ENCODE measurements around the gene TKFC.

Gene TKFC

DNA sequence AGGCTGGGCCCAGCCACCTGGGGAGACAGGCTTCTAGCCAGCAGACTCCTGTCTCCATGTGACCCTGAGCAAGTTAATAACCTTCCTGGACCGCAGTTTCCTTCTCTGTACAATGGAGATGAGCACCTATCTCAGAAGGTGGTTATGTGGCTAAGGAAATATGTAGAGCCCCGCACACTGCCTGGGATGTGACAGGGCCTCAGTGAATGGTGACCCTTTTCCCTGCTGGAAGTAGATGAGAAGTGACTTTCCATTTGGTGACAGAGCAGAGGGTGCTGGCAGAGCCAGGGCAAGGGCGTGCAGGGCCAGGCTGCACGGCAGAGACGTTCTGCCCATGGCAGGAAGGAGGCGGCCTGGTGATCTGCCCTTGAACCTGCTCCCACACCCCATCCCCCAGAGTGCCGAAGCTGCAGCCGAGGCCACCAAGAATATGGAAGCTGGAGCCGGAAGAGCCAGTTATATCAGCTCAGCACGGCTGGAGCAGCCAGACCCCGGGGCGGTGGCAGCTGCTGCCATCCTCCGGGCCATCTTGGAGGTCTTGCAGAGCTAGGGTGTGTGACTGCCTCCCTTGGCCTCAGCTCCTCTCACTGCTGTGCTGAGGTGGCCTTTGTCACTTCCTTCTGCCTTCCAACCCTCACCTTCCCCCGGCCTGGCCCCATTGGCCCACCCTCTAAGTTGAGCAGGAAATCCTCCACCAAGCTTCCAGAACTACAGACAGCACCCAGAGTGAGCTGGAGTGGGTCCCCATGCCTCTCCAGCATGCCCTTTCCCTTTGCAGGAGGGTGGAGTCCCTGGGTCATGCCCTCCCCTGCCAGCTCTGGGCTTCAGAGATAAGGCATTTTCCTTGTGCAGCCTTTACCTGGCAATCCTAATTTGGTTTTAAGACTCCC, 13.2 kb downstream of the TKFC start:
- no peak for DNase-seq

GRCh38 chr11:61347916-61348461, 15.0 kb downstream of the TKFC start:
- DNase-seq: no peak

DNA sequence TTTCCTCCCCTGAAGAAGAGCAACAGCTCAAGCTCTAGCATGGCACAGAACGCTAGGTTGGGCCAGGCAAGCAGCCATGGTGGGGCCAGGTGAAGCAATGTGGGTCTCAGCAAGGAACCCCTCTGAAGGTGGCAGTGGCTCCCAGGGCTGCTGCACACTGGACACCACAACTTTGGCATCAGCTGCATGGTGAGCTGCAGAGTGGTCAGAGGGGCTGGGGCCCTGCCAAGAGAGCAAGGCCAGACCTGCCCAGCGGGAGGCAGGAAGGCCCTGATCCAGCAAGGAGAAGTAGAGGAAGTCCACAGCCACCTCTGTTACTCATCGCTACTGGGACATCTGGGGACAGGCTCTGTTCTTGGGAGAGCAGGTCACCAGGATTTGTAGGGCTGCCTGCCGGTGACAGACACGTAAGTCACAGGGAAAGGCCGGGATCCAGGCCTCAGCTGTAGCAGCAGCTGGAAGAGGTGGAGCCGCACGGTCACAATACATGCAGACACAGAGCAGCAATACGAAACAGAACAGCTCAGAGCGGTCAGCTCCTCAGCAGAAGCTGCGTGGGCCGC, 16.2 kb downstream of the TKFC start:
- DNase-seq: no peak

- DNase-seq: no peak
These were observed 16.9 kb downstream of the TKFC start for GRCh38 chr11:61349916-61350315.

GRCh38 chr11:61350336-61350735, 17.3 kb downstream of the TKFC start:
- DNase-seq: no peak

GRCh38 chr11:61350803-61351202, 17.8 kb downstream of the TKFC start:
- no peak for DNase-seq

GRCh38 chr11:61352038-61352437, 19.0 kb downstream of the TKFC start:
- DNase-seq: no peak

GRCh38 chr11:61353131-61354067, 20.4 kb downstream of the TKFC start:
- DNase-seq: no peak

DNA sequence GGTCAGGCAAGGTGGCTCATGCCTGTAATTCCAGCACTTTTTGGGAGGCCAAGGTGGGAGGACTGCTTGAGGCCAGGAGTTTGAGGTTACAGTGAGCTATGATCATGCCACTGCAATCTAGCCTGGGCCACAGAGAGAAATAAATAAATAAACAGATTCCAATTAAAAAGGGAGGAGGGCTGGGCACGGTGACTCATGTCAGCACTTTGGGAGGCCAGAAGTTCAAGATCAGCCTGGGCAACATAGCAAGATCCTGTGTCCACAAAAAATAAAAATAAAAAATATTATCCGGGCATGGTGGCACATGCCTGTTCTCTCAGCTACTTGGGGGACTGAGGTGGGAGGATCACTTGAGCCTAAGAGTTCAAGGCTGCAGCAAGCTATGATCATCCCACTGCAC, 21.2 kb downstream of the TKFC start:
- DNase-seq: no peak

DNA sequence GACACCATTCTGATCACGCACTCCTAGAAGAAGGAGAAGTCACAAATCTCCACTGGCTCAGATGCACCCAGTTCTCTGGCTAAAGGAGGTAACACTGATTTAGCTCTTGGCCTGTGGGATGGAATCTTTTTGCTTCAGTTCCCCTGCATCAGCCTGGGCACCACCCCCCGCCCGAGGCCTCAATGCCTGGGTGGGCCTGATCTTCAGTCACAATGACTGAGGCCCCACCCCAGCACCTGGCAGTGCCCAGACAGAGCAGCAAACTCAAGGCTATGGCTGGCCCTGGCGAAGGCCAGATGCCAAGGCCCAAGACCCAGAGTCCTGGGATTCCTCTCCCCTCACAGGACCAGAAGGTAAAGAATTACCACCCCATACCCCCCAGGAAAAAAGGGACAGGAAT, 23.7 kb downstream of the TKFC start:
- no peak for DNase-seq

DNA sequence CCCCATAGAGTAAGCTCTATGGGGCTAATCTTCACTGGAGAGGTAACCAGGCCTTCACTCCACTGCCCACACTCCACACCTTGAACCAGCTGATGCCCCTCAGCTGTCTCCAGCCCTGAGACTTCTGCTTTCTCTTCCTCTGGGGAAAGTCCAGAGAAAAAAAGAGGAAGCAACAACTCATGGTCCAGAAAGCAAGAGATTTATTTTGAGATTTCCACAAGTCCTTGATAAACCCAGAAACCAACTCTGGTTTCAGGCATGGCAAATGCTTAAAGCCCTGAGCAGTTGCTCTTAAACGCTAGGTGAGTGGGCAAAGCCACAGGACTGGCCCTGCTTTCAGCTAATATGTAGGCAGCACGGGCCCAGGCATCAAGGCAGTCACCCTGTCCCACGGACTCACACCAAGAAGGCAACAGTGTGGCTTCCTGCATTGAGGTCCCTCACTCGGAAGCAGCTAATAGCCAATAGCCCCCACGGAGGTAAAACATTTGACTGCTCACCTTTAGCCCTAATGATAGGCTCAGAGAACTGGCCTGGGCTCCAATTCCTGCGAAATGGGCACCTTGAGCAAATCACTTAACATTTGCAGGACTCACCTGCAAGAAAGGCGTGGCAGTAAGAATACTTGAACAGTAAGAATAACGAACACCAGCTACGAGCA, 24.3 kb downstream of the TKFC start:
- DNase-seq: no peak

DNA sequence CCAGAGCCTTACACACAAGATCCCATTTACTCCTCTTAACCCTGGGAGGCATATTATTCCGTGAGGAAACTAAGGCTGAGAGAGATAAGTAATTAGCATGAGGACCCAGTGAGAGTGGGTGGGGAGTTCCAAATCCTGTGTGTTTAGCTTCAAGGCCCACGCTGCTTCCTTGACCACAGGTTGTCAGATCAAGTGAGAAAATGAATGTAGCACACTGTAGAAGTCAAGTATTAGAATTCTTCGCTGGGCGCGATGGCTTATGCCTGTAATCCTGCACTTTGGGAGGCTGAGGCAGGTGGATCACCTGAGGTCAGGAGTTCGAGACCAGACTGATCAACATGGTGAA, 24.8 kb downstream of the TKFC start:
- DNase-seq: no peak

DNA sequence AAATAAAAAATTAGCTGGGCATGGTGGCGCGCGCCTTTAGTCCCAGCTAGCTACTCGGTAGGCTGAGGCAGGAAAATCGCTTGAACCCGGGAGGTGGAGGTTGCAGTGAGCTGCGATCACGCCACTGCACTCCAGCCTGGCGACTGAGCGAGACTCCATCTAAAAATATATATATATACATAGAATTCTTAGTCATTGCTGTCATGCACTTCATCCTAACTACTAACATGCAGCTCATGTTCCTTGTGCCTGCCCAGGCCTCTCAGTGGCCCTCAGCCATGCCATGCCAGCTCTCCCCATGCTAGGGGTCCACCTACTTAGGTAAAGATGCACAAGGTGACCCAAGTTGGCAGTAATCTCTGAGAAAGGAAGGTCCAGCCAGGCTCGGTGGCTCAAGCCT, 25.5 kb downstream of the TKFC start:
- no peak for DNase-seq

- no peak for DNase-seq
These were observed 26.5 kb downstream of the TKFC start for GRCh38 chr11:61359516-61359915.

GRCh38 chr11:61361237-61361740, 28.3 kb downstream of the TKFC start:
- DNase-seq: no peak

DNA sequence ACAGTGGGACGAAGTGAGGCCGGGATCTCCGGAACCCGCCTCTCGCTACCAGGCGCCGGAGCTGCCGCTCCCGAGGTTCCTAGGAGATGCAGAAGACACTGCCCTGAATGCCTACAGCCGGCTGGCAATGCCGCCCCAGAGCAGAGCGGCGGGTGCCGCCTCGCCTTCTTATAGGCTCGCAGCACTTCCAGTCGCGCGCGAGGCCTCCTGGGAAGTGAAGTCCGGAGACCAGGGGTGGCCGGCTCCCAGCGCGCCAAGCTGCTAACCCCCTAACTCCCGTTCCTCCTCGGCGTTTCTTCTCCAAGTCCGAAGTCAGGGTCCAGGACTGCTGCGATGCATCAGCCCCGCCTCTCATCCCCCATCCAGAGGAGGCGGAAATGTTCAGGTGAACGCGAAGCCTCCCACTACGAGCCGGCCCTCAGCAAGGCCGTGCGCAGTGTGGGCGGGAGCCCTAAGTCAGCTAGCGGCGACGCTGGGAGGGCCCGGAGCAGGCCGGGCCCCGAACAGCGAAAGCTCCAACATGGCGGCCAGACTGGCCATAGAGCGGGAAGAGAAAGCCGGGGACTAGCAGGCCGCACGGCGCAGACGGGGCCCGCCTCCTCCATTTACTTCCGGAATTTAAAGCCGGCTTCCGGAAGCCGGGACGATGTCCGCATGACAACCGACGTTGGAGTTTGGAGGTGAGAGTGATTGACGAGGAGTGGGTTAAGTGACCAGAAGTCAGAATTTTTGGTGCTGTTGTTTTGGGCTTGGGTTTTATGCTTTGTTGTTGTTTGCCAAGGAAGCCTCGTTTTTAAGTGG, 28.9 kb downstream of the TKFC start, which contains the start of the genes CYB561A3 and TMEM138:
Gene CYB561A3 (minus strand): TSS at position 142 of the 801 bp plus-strand sequence. CDS start 5,169 bp downstream, outside the sequence.
Gene TMEM138 (plus strand): TSS at position 634 of the 801 bp plus-strand sequence. CDS start 2,017 bp downstream, outside the sequence.
- peak; percentile 96 for DNase-seq

- peak; percentile 40 for DNase-seq
These were observed 29.5 kb downstream of the TKFC start for GRCh38 chr11:61362542-61362875.

- no peak for DNase-seq
These were observed 31.1 kb downstream of the TKFC start for GRCh38 chr11:61364012-61364675.

GRCh38 chr11:61367406-61367805, 34.4 kb downstream of the TKFC start:
- DNase-seq: no peak

- no peak for DNase-seq
These were observed 35.6 kb downstream of the TKFC start for GRCh38 chr11:61368646-61369045.

All from femur (tissue), 1 donor.